ENCODE data around the gene ZBTB2. TPM values are rescaled to one million over a fixed set of nuclear protein-coding genes. Genes with fewer than 3 reads are reported as not detected.

ZBTB2 gene
- polyA plus RNA-seq, 3 donors: 7.2 to 14.0 (median 9.6) TPM

Small RNA genes lying within 50 kb of the gene (small RNA-seq; reads per million reads assigned to genes)
- gene RF00019 (ENCODE audit: insufficient read length, low read depth): not detected

Other genes starting within 250 kb of the ZBTB2 start
- gene AKAP12, start 151.6 kb downstream of the ZBTB2 start, polyA plus RNA-seq: under 1 TPM in 1 of 3 donors, not detected in 2; 0.01 TPM
- gene RMND1, start 60.6 kb upstream of the ZBTB2 start, polyA plus RNA-seq: 1 to 10 TPM; 5.7 to 6.7 (median 6.6) TPM
- 1 to 10 TPM; 4.2 to 7.0 (median 6.3) TPM for gene CCDC170, start 102.5 kb upstream of the ZBTB2 start, polyA plus RNA-seq

Data from CD14-positive monocyte (primary cell).